Activated naive CD4-positive, alpha-beta T cell treated with anti-CD3 and anti-CD28 coated beads, Interleukin-2, amount 50 U/mL, for 16 hours (primary cell): ENCODE results near the gene RIPPLY2.
"Not testable (repeated sequence)": the region's sequence is repeated elsewhere in the genome, so short reads cannot be mapped to it uniquely, and the experiment has no call there.

ENCODE experiments used
- DNase-seq: peaks from one replicate; pipeline ENCODE4 v3.0.0-alpha.2; 2020

RIPPLY2 gene, protein sequence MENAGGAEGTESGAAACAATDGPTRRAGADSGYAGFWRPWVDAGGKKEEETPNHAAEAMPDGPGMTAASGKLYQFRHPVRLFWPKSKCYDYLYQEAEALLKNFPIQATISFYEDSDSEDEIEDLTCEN

DNA sequence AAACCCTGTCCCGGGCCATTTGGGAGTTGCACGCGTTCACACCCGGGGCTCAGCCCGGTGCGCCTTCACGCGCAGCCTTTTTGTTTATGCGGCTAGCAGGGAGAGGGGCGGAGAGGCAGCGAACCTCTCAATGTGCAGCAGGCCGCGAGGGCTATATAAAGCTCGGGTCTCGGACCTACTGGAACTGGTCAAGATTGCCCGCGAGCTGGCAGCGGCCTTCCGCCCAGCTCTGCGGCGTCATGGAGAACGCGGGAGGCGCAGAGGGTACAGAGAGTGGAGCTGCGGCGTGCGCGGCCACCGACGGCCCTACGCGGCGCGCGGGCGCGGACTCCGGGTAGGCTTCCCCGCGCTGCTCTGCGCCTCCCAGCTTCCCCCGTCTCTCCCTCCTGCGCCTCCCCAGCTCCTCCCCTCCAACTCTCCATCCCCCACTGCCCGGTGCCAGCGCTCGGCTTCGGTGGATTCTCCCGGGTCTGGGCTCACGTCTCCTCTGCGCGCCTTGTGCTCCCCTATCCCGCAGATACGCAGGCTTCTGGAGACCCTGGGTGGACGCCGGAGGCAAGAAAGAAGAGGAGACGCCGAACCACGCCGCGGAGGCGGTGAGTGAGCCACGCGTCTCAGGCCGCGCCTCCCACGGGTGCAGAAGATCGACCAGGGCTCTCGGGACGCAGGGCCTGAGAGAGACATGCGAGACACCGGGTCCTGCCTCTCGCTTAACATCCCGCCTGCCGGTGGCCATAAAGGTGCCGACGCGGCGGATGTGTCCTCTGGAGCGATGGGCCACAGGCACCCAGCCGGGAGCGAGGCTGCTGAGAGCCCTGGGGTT is at the start of gene RIPPLY2:
Gene RIPPLY2, plus strand, starts transcription at position 183 of the 823 bp plus-strand sequence. Its CDS starts 57 bp downstream, at position 240.
- DNase-seq: peak; percentile 10

DNA sequence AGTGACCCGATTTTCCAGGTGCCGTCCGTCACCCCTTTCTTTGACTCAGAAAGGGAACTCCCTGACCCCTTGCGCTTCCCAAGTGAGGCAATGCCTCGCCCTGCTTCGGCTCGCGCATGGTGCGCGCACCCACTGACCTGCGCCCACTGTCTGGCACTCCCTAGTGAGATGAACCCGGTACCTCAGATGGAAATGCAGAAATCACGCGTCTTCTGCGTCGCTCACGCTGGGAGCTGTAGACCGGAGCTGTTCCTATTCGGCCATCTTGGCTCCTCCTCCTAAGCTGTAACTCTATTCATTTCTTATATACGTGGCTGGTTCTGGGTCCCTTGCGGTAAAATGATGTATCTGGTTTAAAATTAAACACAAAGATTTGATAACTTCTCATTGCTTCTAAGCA is 49.7 kb upstream of the RIPPLY2 start:
- not testable (repeated sequence) for DNase-seq

DNA sequence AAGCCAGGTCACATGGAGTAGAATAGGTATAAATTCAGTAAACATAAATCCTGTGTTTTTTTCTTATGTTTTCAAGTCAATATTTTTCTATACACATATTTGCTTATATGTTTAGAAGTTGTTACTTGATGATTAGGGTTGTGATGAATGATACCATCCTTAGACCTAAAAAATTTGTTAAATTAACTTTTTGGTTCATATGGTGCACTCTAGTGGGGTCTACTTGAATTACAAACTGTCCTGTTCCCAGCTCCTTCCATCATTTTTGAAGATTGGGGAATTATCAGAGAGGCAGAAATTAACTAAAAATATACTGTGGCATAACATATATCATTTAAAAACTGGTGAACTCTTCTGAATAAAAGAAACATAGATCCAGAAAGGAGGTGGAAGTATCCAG is 48.3 kb upstream of the RIPPLY2 start:
- no peak for DNase-seq

DNA sequence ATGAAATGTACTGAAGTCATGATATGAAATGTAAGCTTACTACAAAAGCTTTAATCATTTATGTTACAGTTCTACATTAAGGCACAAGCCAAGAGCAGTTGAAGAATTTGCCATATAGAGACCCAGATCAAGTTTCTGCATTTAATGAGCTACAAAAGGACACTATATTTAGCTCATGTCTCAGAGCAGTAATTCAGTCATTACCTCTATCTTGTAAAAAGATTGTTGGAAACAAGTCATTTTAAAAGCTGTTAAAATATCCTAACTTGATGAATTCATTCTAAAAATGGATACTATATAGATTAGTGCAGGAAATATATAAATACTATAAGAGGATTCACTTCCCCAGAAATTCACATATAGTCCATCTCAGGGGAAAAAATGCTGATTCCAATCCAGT is 45.2 kb upstream of the RIPPLY2 start:
- no peak for DNase-seq

DNA sequence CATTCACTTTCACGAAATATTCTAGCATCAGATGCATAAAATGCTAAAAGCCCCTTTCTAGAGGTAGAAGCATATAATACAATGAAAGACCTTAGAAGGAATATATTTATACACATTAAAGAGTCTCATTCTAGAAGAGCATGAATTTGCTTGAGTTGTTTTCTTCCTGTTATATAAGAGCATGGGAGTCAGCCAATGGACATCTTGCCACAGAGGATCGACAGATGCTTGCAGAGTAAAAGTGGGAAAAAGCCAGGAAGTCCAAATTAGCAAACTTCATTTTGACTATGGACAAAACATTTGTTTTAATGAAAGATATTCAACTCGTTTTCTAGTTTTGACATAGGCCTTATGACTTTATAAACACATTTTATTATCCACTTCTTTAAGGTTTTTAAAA is 44.2 kb upstream of the RIPPLY2 start:
- no peak for DNase-seq

DNA sequence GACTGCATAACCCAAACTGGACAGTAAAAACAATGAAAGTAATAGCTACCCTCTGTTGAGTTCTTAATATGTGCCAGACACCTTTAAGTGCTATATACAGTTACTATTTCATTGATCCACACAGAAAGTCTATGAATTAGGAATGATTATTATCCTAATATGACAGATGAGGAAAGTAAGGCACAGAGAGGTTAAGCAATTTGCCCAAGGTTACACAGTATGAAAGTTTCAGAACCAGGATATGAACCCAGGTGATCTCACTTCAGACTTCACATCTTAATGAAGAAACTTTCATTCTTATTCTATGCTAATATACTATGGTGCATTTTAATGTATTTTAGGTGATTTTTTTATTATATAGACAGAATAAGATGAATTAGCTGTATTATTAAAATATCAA is 40.6 kb upstream of the RIPPLY2 start:
- no peak for DNase-seq

DNA sequence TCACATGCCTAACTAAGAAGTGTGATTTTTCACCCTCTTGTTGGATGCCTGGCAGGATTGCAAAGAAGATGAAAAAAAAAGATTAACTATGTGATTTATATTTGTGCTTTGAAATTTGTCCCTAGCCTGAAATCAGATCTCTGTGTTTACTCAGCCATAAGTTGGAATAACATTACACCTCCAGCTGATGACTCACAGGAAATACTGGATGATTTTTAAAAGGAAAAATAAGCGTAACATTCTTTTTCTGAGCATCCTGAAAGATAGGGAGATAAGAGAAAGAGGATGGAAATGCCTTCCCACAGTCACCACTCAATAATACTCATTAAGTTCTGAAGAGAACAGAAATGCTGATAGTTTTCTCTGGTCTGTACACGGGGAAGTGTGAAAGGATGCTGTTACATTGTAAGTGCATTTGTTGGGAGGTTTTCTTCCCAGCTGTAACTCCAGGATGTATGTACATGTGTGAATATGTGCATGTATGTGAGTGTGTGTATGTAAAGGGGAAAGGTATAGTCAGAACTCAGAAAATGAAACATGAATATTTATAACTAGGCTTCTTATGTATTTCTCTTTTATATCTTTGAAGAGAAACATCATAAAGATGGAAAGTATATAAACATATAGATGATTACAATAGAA is 37.4 kb upstream of the RIPPLY2 start:
- DNase-seq: no peak

DNA sequence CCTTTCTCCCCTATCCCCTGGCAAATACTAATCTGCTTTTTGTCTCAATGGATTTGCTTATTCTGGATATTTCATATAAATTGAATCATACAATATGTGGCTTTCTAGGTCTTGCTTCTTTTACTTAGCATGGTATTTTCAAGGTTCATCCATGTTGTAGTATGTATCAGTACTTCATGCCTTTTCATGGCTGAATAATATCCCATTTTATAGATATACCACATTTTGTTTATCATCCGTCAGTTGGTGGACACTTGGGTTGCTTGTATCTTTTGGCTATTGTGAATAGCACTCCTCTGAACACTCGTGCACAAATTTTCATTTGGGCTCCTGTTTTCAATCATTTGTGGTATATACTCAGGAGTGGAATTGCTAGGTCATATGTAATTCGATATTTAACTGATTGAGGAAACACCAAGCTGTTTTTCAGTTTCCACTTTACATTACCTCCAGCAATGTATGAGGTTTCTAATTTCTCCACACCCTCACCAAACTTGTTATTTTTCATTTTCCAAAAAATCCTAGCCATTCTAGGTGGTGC is 30.5 kb upstream of the RIPPLY2 start:
- no peak for DNase-seq

DNA sequence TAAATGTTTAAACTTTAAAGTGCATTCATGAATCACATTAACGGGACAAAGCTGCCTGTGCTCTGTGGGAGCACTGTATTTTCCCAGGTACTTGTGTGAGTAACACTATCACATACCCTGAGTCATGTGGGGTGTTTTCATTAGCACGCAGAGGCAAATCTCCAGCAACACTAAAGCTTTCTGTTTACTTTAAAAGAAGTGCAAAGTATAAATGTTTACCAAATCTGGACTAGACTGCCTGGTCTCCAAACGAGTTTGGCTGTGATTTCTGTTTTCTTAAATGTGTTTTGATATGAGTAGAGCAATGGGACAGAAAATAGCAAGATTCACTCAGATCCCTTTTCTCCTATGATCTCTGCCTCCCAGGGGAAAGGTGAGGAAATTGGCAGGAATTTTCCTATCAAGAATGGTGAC is 28.8 kb upstream of the RIPPLY2 start:
- no peak for DNase-seq

DNA sequence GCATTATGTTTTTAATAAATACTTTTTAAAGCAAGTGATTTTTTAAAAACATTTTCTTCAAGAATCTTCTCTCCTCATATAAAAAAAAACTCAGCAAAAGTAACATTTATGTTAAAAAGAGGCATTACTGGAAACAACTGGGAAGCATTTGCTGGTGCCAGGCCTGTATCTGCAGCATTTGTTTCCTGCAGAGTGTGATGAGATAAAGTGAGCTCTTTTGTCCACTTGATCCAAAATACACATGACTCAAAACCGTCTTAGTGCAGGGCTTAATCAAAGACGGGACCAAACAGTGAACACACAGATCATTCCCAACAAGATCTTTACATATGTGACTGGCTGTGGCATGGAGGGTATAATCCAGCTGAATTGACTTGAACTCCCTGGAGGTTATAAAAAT is 28.3 kb upstream of the RIPPLY2 start:
- no peak for DNase-seq

DNA sequence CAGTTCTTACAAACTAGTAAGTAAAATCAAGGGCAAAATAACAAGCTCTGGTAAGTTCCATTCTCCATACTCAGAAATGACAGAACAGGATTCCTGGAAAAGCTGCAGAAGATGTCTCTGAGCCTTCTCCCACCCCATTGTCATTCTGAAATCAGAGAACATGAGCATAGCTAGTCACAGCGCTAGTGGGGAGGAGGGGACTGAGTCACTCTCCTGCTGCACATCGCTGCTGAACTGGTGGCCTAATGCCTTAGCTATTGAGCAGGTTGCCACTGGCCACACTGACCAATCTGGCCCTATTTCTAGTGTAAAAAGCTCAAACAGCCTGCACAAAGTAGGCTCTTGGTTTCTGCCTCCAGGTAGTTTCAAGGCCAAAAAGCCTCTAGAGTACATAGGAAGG is 26.1 kb upstream of the RIPPLY2 start:
- DNase-seq: no peak

DNA sequence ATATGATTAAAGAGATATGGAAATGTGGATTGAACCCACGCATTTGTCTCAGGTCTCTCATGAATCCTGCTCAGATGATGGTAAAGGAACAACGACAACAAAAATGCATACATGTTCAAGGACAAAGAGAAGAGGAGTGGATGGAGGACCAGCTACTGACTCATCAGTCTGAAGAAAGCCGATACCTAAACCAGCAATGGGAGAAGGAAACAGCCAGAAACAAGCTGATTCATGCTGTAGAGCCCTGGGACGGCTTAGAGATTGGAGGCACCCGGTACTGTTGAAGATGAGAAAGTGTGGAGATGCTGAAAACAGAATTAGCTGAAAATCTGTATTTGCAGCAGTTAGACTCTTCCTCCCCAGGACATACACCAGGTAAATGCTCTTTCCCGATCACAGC is 14.4 kb upstream of the RIPPLY2 start:
- DNase-seq: no peak

DNA sequence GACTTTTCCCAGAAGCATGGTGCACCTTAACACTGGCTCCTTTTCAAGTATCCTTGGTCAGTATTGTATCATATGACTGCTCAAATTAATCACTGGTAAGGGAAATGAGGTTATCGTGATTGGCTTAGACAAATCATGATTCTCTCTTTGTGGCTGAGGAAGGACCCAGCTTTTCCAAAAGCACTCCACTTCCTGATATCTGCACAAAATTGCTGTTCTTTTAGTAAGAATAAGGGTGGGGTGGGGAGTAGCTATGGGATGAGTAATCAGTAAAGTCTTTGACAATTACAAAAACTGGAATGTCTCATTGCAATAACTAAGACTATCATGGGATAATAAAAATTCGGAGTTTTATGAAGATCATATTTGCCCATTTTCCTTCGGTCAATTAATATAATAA is 9.0 kb upstream of the RIPPLY2 start:
- no peak for DNase-seq

DNA sequence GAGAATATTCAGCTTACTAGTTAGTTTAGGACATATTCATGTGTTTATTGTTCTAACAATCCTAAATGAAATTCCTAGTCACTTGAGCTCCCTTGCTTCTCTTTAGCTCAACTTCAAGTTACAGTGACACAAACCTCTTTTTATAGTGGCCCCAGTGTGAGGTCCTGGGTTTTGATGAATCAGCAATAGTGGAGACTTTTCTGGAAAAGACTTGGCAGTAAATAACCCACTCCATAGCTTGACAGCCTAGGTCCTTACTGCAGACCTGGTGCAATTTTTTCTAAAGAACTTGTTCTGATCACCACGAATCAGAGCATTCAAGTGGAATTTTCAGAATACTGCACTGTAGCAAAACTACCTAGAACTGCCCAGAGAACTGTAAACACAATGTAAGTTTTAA is 6.9 kb upstream of the RIPPLY2 start:
- no peak for DNase-seq

DNA sequence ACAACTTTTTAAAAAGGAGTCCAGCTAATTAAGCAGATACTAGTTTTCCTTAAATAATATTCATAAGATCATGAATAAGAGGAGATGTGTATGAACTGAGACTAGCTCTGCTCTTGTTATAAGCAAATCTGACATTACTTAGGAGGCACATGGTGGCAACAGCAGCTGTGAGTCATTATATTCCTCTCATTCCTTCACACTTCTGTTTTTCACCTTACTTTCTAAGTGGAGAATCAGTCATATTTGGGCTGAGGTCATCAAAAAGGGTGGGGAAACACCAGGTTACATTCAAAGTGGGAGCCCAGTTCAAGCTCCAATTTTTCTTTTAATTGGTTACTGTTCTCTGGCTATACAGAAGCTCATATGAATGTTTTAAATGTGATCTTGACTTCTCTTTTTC is 6.0 kb upstream of the RIPPLY2 start:
- DNase-seq: no peak

DNA sequence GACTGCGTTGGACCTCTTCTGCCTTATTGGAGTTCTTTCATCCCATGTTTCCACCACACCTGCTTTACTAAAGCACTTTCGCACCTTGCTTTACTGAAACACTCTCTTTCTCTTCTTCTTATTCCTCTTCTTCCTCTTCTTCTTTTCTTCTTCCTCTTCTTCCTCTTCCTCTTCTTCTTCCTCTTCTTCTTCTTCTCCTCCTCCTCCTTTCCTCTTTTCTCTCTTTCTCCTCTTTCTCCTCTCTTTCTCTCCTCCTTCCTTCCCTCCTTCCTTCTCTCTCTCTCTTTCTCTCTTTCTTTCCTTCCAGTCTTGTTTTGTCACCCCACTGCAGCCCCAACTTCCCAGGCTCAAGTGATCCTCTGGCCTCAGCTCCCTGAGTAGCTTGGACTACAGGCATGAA is 4.0 kb upstream of the RIPPLY2 start:
- DNase-seq: no peak

DNA sequence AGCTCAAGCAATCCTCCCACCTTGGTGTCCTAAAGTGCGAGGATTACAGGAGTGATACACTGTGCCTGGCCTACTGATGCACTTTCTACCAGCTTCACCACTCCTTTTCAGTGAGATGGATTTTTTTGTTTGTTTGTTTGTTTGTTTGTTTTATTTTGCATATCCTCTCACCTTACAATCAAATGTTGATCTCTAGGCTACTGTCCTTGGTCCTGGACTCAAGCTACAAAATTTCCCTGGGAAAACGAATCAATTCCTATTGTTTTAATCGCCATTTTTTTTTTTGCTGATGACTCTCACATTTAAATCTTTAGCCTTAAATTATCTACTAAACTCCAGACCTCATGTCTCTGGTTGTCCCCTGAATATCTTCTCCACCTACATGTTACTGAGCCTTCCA is 3.5 kb upstream of the RIPPLY2 start:
- DNase-seq: no peak

DNA sequence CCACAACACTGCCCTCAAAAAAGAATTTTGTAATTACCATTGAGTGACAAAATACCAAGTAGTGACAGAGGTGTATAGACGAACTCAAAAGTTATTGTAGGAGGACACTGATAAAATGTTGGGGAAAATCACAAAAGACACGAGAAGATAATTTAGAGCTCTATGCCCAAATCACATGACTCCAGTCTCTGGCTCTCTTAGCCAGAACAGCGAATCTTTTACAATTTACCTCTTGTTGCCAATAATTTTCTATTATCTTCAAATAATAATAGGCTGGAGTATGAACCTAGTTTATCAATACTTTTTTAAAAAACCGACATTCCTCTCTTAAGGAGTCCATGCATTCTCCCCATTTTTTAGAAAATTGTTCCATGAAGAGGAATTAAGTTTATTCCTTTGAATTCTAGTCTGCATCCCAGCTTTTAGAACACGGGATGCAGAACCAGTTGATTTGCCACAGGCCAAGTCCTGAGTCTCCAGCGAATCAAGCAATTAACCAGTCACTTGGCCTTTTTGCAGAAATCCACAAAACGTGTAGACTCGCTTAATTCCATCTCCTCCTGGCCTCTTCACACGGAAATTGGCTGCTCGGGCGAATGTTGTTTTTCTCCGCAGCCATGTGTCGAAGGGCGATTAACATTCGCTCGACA is 507 bp upstream of the RIPPLY2 start:
- DNase-seq: no peak

DNA sequence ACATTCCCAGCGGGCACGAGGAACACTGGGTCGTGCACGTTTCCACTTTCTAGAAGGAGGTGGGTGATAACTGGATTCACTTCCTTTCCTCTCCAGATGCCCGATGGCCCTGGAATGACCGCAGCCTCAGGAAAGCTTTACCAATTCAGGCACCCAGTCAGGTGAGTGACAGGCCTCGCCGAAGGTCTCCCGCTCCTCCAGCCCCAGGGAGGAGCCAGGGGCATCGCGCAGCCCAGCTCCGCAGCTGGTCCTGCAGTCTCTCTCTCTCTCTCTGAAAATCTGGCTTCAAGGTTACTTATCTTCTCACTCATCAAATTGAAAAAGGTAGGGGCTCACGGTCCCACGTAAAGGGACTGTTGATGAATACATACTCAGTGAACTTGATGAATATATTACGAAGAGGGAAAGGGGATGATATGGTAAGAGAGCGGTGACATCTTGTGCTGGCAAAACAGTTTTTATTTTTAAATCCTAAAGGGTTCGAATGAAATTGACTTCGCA is 891 bp downstream of the RIPPLY2 start:
- DNase-seq: no peak

DNA sequence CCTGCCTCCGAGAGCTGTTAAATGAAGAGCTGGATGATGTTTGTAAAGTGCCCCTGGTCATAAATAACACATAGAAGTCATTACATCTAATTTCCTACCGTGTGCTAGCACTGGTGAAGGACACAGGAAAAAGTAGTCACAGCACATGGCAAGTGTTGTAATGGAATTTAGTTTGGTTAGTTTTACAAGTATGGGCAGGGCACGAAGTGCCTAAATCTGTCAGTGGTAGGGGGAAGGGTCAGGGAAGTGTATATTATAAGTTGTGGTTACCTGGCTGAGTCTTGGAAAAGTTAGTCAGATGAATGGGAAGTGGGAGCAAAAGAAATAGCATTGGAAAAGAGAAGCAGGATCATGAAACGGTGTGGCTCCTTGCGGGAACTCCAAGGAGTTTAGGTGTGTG is 1.6 kb downstream of the RIPPLY2 start:
- DNase-seq: no peak

DNA sequence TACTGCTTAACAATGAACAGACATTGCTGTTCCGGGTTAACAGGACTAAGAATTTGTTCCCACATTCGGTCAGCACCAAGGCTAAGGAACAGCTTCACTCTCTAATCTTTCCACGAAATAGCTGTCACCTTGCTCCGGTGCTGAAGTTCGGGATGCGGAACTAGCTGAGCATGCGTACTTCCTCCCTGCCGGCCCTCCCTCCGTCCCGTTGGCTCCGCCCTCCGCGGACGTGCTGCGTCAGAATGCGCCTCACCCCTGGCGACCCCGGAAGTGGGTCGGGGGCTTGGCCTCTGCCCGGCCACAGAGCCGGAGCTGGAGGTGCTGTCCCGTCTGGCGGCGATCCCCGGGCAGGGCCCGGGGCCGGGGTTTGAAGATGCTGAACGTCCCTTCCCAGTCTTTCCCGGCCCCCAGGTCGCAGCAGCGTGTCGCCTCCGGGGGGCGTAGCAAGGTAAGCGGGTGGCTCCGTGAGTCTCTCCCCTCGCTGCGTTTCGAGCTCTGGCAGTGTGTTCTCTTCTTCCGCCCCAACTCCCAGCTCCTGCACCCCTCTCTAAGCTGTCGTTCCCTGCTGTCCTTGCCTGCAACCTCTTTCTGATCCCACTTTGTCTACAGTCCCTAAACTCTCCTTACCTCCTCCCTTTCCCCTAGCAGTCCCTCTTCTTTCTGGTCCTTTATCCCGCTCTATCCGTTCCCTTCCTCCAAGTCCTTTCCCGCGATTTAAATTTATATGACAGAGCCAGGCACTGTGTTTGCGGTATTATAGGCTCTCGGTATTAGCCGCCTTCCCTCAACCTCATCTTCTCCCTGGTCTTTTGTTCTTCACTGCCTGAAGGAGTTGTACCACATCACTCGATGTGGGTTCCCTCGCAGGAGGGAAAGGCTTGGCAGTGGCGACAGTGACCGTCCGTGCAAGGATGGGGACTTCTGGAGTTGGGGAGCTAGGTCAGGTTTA is 6.5 kb downstream of the RIPPLY2 start, which contains the start of gene CYB5R4:
Gene CYB5R4, plus strand, starts transcription at position 280 of the 949 bp plus-strand sequence. Its CDS starts 94 bp downstream, at position 374.
- DNase-seq: peak; percentile 93

DNA sequence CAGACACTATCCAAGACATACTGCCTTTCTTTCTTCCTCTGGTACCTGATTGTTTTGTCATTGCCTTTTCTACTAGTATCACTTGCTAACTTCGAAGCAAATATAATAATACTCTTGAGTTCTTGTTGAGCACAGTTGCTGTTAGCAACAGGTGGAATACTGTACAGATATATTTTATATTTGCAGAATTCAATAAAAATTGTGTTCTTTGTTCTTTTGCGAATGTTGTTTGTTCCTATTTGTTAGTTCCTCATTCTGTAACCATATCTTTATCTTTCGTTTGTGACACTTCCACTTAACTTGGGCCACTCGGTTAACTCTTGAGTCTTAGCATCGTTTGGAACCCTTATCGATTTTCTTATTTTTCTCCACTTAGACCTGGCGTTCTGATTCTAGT is 7.2 kb downstream of the RIPPLY2 start:
- no peak for DNase-seq
